Neural progenitor cell (in vitro differentiated cells): Measurements from ENCODE around the gene STK39. TPM values are rescaled to one million over a fixed set of nuclear protein-coding genes. Genes with fewer than 3 reads are reported as not detected.
A peak's percentile ranks its signal among the peaks of the same experiment; 100 is the strongest.

Source experiments
- DNase-seq: peaks from one replicate; pipeline ENCODE4 v3.0.0-alpha.2; 2016; ENCODE audit warnings: low spot score
- H2AFZ ChIP-seq: fragments of 200-600 bp; sonication (generic); replicated peaks from 2 replicates; pipeline ENCODE4 v1.6.1; 2016; ENCODE audit warnings: antibody characterized with exemption
- H3F3A ChIP-seq: fragments of 200-600 bp; sonication (generic); 2 replicates; pipeline ENCODE4 v1.6.1; 2016; ENCODE audit warnings: antibody characterized with exemption, low read depth
- H3K27ac ChIP-seq: fragments of 200-600 bp; sonication (generic); 2 replicates; pipeline ENCODE4 v1.5.1; 2016; ENCODE audit warnings: mild to moderate bottlenecking
- H3K27me3 ChIP-seq: fragments of 200-600 bp; sonication (generic); 2 replicates; pipeline ENCODE4 v1.6.1; 2016; ENCODE audit warnings: mild to moderate bottlenecking, moderate library complexity
- H3K36me3 ChIP-seq: fragments of 200-600 bp; sonication (generic); 2 replicates; pipeline ENCODE4 v1.5.1; 2016
- H3K4me1 ChIP-seq: fragments of 200-600 bp; sonication (generic); 2 replicates; pipeline ENCODE4 v1.6.1; 2016; ENCODE audit warnings: mixed run types
- H3K4me2 ChIP-seq: fragments of 200-600 bp; sonication (generic); 2 replicates; pipeline ENCODE4 v1.6.1; 2016
- H3K4me3 ChIP-seq: fragments of 200-600 bp; sonication (generic); 2 replicates; pipeline ENCODE4 v1.5.1; 2016
- H3K79me2 ChIP-seq: fragments of 200-600 bp; sonication (generic); 2 replicates; pipeline ENCODE4 v1.6.1; 2016; ENCODE audit warnings: low read depth
- H3K9ac ChIP-seq: fragments of 200-600 bp; sonication (generic); 2 replicates; pipeline ENCODE4 v1.6.1; 2016
- H3K9me3 ChIP-seq: fragments of 200-600 bp; sonication (generic); 2 replicates; pipeline ENCODE4 v1.5.1; 2016; ENCODE audit warnings: low read depth
- H4K20me1 ChIP-seq: fragments of 200-600 bp; sonication (generic); 2 replicates; pipeline ENCODE4 v1.6.1; 2016; ENCODE audit warnings: low read depth
- H3K27ac Mint-ChIP-seq: 3 replicates; pipeline ENCODE4 v1.8.0; 2021; ENCODE audit warnings: mixed read lengths
- H3K27me3 Mint-ChIP-seq: 2 replicates; pipeline ENCODE4 v1.8.0; 2022; ENCODE audit warnings: low read depth, mild to moderate bottlenecking, inconsistent platforms, moderate library complexity, mixed read lengths; ENCODE audit not compliant: insufficient read depth
- H3K36me3 Mint-ChIP-seq: 3 replicates; pipeline ENCODE4 v1.8.0; 2021; ENCODE audit warnings: mixed read lengths
- H3K4me1 Mint-ChIP-seq: 3 replicates; pipeline ENCODE4 v1.8.0; 2021; ENCODE audit warnings: mixed read lengths
- H3K4me3 Mint-ChIP-seq: 3 replicates; pipeline ENCODE4 v1.8.0; 2021; ENCODE audit warnings: mild to moderate bottlenecking, moderate library complexity, mixed read lengths
- H3K9me3 Mint-ChIP-seq: 3 replicates; pipeline ENCODE4 v1.8.0; 2020; ENCODE audit warnings: mixed read lengths
- EZH2 ChIP-seq: fragments of 200-600 bp; sonication (generic); IDR thresholded peaks from 2 replicates; pipeline ENCODE4 v1.6.1; 2017; ENCODE audit warnings: antibody characterized with exemption, mild to moderate bottlenecking, moderate library complexity
- EZH2phosphoT487 ChIP-seq: fragments of 200-600 bp; sonication (generic); IDR thresholded peaks from 2 replicates; pipeline ENCODE4 v1.6.1; 2017; ENCODE audit warnings: antibody characterized with exemption
- total RNA-seq: library from RNA; depleted of rRNA; stranded (reverse); fragments of >200 nt; gene quantifications from 2 replicates; pipeline ENCODE4 v1.2.3, GENCODE V29; 2015; ENCODE audit warnings: low replicate concordance
- TF ChIP-seq, protein P1 (sequence below): fragments of 200-600 bp; sonication (generic); IDR thresholded peaks from 2 replicates; pipeline ENCODE4 v1.5.1; 2017; ENCODE audit warnings: antibody characterized with exemption, mild to moderate bottlenecking

STK39 gene
- total RNA-seq, 1 donor from 2014 or later, result 23.8 TPM

DNA sequence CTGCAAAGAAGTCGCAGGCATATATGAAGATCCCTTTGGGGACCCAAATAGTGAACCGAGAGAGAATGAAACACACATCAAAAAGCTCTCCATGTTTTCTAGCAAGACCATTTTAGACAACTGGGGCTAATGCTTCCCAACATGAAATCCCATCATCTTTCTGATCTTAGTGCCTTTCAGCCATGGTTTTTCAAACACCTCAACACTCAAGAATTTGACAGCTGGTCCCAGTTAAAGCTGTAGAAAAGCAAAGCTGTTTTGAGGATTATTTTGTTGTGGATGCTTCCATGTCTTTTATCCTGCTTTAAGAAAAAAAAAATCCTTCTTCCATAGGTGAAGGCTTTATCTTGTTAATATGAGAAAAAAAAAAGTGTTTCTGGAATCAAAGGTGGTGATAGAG lies 259.1 kb downstream of the STK39 start:
- no peaks in the 10 kb centered on the region for H3K79me2 ChIP-seq
- H3K4me3 Mint-ChIP-seq, result no peak overlapping the region

DNA sequence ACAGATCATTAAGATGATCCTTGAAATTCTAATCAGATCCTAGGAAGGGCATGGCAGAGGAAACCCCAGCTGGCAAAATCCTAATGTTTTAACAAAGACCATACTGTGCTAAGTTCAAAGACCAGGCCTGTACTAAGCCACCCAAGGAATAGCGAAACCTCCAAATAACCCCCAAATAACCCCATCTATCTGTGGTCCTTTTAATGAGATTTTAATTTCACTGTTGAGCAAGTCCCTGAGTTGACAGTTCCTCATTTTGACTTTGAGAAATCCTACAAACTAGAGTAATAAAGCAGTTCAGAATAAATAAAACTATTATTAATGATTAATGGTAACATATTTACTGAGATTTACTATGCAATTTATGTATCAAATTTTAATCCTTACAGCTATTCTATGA lies 259.8 kb downstream of the STK39 start:
- no peaks in the 10 kb centered on the region for H3K27me3 Mint-ChIP-seq
- H3K27ac ChIP-seq, result no peak overlapping the region

More for the DNA sequence above, 259.1 kb downstream of the STK39 start:
- Histone ChIP-seq H4K20me1 (no peaks in the 10 kb centered on the region), H2AFZ (no peak overlapping the region), H3K4me2 (no peak overlapping the region), H3K36me3 (no peaks in the 10 kb centered on the region), H3K27me3 (no peaks in the 10 kb centered on the region), H3K4me3 (no peak overlapping the region), H3K27ac (no peak overlapping the region), H3F3A (peaks cover 9% of the 10 kb centered on the region), H3K4me1 (peaks cover 16% of the 10 kb centered on the region), H3K9me3 (no peaks in the 10 kb centered on the region), H3K9ac (no peak overlapping the region)
- peaks cover 7% of the 10 kb centered on the region for H3K4me1 Mint-ChIP-seq
- no peaks in the 10 kb centered on the region for H3K9me3 Mint-ChIP-seq
- H3K36me3 Mint-ChIP-seq, result peaks cover 11% of the 10 kb centered on the region
- no peaks in the 10 kb centered on the region for H3K27me3 Mint-ChIP-seq
- TF ChIP-seq EZH2phosphoT487 (no peak), EZH2 (no peak)
- TF ChIP-seq, protein P1, sequence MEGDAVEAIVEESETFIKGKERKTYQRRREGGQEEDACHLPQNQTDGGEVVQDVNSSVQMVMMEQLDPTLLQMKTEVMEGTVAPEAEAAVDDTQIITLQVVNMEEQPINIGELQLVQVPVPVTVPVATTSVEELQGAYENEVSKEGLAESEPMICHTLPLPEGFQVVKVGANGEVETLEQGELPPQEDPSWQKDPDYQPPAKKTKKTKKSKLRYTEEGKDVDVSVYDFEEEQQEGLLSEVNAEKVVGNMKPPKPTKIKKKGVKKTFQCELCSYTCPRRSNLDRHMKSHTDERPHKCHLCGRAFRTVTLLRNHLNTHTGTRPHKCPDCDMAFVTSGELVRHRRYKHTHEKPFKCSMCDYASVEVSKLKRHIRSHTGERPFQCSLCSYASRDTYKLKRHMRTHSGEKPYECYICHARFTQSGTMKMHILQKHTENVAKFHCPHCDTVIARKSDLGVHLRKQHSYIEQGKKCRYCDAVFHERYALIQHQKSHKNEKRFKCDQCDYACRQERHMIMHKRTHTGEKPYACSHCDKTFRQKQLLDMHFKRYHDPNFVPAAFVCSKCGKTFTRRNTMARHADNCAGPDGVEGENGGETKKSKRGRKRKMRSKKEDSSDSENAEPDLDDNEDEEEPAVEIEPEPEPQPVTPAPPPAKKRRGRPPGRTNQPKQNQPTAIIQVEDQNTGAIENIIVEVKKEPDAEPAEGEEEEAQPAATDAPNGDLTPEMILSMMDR, result no peak
- no peak for DNase-seq
- H3K27ac Mint-ChIP-seq, result no peak overlapping the region

DNA sequence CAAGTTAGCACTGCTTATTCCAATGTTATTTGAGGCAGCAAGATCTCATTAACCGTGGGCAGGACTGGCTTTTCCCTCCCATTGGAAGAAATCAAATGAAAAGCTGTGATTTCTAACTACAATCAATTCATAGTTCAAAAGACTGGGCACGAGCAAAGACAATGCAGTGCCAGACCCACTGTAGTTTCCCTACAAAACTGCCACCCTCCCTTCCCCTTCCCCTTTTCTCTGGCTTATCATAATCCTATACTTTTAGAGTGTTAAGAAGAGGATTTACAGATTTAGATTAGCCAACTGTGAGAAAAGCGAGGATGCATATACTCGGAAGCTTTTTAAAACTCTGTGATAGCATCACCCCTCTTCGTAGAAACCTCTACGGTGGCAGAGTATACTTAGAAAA lies 260.4 kb downstream of the STK39 start:
- DNase-seq, result peak; percentile 8
- Histone ChIP-seq H3K9ac (no peak overlapping the region), H3F3A (peaks cover 9% of the 10 kb centered on the region), H3K4me1 (peaks cover 16% of the 10 kb centered on the region), H3K9me3 (no peaks in the 10 kb centered on the region), H4K20me1 (no peaks in the 10 kb centered on the region), H3K4me2 (peak overlapping the region; percentile 1), H3K27ac (no peak overlapping the region), H3K79me2 (no peaks in the 10 kb centered on the region), H3K27me3 (no peaks in the 10 kb centered on the region), H2AFZ (no peak overlapping the region), H3K36me3 (no peaks in the 10 kb centered on the region), H3K4me3 (no peak overlapping the region)
- H3K36me3 Mint-ChIP-seq, result peaks cover 11% of the 10 kb centered on the region
- TF ChIP-seq EZH2, result no peak
- TF ChIP-seq, protein P1, result no peak
- no peak for TF ChIP-seq EZH2phosphoT487
- no peaks in the 10 kb centered on the region for H3K27me3 Mint-ChIP-seq
- peaks cover 7% of the 10 kb centered on the region for H3K4me1 Mint-ChIP-seq
- no peak overlapping the region for H3K4me3 Mint-ChIP-seq
- no peaks in the 10 kb centered on the region for H3K9me3 Mint-ChIP-seq
- H3K27ac Mint-ChIP-seq, result no peak overlapping the region

More for the DNA sequence above, 259.8 kb downstream of the STK39 start:
- H3K4me2 ChIP-seq, result no peak overlapping the region
- H3K4me1 ChIP-seq, result peaks cover 16% of the 10 kb centered on the region
- no peaks in the 10 kb centered on the region for H3K9me3 Mint-ChIP-seq
- H3K4me1 Mint-ChIP-seq, result peaks cover 7% of the 10 kb centered on the region
- DNase-seq, result no peak
- no peaks in the 10 kb centered on the region for H3K9me3 ChIP-seq
- no peak overlapping the region for H3K4me3 ChIP-seq
- no peaks in the 10 kb centered on the region for H3K79me2 ChIP-seq
- no peak overlapping the region for H3K9ac ChIP-seq
- H4K20me1 ChIP-seq, result no peaks in the 10 kb centered on the region
- no peak overlapping the region for H2AFZ ChIP-seq
- H3K4me3 Mint-ChIP-seq, result no peak overlapping the region
- no peaks in the 10 kb centered on the region for H3K27me3 ChIP-seq
- no peaks in the 10 kb centered on the region for H3K36me3 ChIP-seq
- H3K36me3 Mint-ChIP-seq, result peaks cover 11% of the 10 kb centered on the region
- peaks cover 9% of the 10 kb centered on the region for H3F3A ChIP-seq
- TF ChIP-seq EZH2 (no peak), EZH2phosphoT487 (no peak)
- TF ChIP-seq, protein P1, result no peak
- no peak overlapping the region for H3K27ac Mint-ChIP-seq
